GM19328 (cell line): ENCODE measurements around the gene BRINP1.
"Not testable (repeated sequence)": the region's sequence is repeated elsewhere in the genome, so short reads cannot be mapped to it uniquely, and the experiment has no call there.

Source experiments
- ATAC-seq: cut with Tn5 transposase; IDR thresholded peaks from one replicate; pipeline ENCODE4 v1.9.1; 2021; ENCODE audit warnings: mild to moderate bottlenecking, moderate library complexity; ENCODE audit not compliant: unreplicated experiment

BRINP1 gene

GRCh38 chr9:119216651-119217331, 152.4 kb downstream of the BRINP1 start:
- ATAC-seq, result no peak

- no peak for ATAC-seq
These were observed 153.6 kb downstream of the BRINP1 start for GRCh38 chr9:119215651-119216050.

- no peak for ATAC-seq
These were observed 155.8 kb downstream of the BRINP1 start for GRCh38 chr9:119213471-119213870.

- no peak for ATAC-seq
These were observed 171.2 kb downstream of the BRINP1 start for GRCh38 chr9:119197893-119198607.

GRCh38 chr9:119195521-119195920, 173.7 kb downstream of the BRINP1 start:
- no peak for ATAC-seq

GRCh38 chr9:119185298-119185697, 183.9 kb downstream of the BRINP1 start:
- no peak for ATAC-seq

GRCh38 chr9:119184265-119184936, 184.8 kb downstream of the BRINP1 start:
- ATAC-seq, result no peak

- ATAC-seq, result no peak
These were observed 187.7 kb downstream of the BRINP1 start for GRCh38 chr9:119181561-119181960.

GRCh38 chr9:119180897-119181296, 188.3 kb downstream of the BRINP1 start:
- no peak for ATAC-seq

GRCh38 chr9:119179701-119180100, 189.5 kb downstream of the BRINP1 start:
- ATAC-seq, result no peak

GRCh38 chr9:119177196-119177595, 192.0 kb downstream of the BRINP1 start:
- no peak for ATAC-seq

- no peak for ATAC-seq
These were observed 193.7 kb downstream of the BRINP1 start for GRCh38 chr9:119175581-119175980.

GRCh38 chr9:119169222-119169621, 200.0 kb downstream of the BRINP1 start:
- not testable (repeated sequence) for ATAC-seq

GRCh38 chr9:119167876-119168275, 201.4 kb downstream of the BRINP1 start:
- ATAC-seq, result no peak

GRCh38 chr9:119167267-119167666, 202.0 kb downstream of the BRINP1 start:
- ATAC-seq, result no peak

- ATAC-seq, result no peak
These were observed 203.1 kb downstream of the BRINP1 start for GRCh38 chr9:119166096-119166495.

- no peak for ATAC-seq
These were observed 204.1 kb downstream of the BRINP1 start for GRCh38 chr9:119165131-119165530.

- ATAC-seq, result no peak
These were observed 204.5 kb downstream of the BRINP1 start for GRCh38 chr9:119164716-119165115.

- no peak for ATAC-seq
These were observed 208.7 kb downstream of the BRINP1 start for GRCh38 chr9:119160551-119160950.

GRCh38 chr9:119159386-119159785, 209.8 kb downstream of the BRINP1 start:
- ATAC-seq, result no peak

- ATAC-seq, result no peak
These were observed 212.0 kb downstream of the BRINP1 start for GRCh38 chr9:119157196-119157595.

GRCh38 chr9:119156354-119156753, 212.9 kb downstream of the BRINP1 start:
- ATAC-seq, result no peak
